ENCODE results near the gene ZNF831. TPM values are rescaled to one million over a fixed set of nuclear protein-coding genes. Genes with fewer than 3 reads are reported as not detected.

The ZNF831 gene
- total RNA-seq, 4 donors from 2014 or later: 0.16 to 1.0 (median 0.34) TPM; not detected in 1

DNA sequence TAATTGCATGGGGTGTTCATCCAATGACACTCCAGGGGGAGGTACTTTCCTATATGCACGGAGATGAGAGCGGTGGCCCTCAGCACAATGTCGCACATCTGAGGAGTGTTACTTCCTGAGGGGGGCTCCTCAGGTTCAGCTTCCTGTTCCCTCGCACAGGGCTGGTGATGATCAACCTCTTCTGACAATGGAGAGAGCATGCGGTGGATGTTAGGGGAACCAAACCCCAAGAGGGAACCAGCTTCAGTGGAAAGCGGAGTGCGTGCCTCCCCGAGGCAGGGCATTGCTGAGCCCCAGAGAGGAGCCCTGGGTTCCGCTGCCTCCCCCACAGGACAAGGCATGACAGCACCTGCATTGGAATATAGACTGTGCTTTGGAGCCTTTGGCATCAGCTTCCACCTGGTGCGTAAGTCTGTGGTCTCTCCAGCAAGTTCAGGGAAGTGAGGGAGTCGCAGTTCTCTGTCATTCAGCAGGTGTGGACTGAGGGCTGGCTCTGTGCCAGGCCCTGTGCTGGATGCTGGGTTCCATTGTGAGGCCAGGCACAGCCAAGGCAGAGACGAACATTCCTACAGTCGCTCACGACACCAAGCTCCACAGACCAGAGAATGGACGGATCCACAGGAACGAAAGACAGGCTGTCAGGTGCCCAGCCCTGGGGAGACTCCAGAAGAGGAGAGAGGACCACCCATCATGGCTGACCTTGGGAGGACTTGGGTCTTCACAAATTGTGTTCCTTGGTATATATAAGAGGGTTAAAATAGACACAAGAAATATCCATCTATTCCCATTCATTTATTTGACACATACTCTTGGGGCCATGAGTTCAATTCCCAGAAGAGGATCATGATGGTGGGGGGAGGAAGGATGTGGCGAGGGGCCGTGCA is 3.9 kb upstream of the ZNF831 start:
- DNase-seq (ENCODE audit: low spot score in 2 of 2): no peak
- H3K27ac ChIP-seq: peak overlapping the region; percentile 24
- peaks cover 16% of the 10 kb centered on the region for H3K4me1 ChIP-seq
- H3K4me3 ChIP-seq: no peak overlapping the region
- H3K9me3 ChIP-seq: no peaks in the 10 kb centered on the region
- H3K36me3 ChIP-seq: no peaks in the 10 kb centered on the region
- TF ChIP-seq CTCF (IDR thresholded peaks at IDR 0.05) (no peak), EP300 (IDR thresholded peaks at IDR 0.05) (no peak), POLR2AphosphoS5 (IDR thresholded peaks at IDR 0.05) (no peak), POLR2A (IDR thresholded peaks at IDR 0.05) (no peak)
- 52% methylated on average over 16 of the region's 18 CpGs for WGBS
- H3K27me3 ChIP-seq: peaks cover 20% of the 10 kb centered on the region

DNA sequence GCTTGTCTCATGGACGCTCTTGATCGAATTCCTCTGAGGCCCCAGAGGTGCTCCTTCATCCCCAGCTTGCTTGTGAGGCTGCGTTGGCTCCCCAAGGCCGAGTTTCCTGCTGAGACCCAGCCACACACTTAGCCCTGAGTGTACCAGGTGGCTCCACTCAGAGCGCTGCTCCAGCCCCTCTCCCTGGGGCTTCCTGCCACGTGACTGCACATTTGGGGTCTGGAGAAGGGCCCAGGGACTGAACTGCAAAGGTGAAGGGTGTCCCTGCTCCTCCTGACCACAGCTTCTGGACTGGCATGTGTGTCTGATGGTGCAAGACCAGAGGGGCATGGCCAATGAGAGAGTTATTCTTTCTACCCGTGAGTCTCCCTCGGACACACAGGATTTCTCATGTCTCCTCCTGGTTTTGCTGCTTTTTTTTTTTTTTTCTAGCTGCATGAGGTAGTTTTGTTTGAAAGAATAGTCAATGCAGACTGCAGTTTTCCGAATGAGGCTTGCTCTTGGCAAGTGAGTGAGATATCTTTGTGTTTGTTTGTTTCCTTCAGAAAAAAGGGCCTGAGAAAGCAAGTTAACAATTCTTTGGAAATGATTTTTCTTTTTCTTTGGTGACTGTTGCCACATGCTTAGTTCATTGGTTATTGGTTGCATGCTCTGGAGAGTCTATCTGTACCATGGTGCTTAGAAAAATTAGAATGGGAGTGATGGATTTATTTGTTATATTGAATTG is 3.1 kb upstream of the ZNF831 start:
- no peak for TF ChIP-seq CTCF (IDR thresholded peaks at IDR 0.05)
- no peak for TF ChIP-seq EP300 (IDR thresholded peaks at IDR 0.05)
- TF ChIP-seq POLR2A (IDR thresholded peaks at IDR 0.05): no peak
- TF ChIP-seq POLR2AphosphoS5 (IDR thresholded peaks at IDR 0.05): no peak
- DNase-seq (ENCODE audit: low spot score in 2 of 2): no peak
- WGBS: 60% methylated on average over 6 of the region's 9 CpGs
- H3K27me3 ChIP-seq: peaks cover 20% of the 10 kb centered on the region
- no peak overlapping the region for H3K4me3 ChIP-seq
- no peaks in the 10 kb centered on the region for H3K36me3 ChIP-seq
- peak overlapping the region; percentile 17 for H3K27ac ChIP-seq
- peaks cover 9% of the 10 kb centered on the region for H3K4me1 ChIP-seq
- H3K9me3 ChIP-seq: no peaks in the 10 kb centered on the region

- H3K36me3 ChIP-seq: no peaks in the 10 kb centered on the region
- no peak overlapping the region for H3K4me3 ChIP-seq
- H3K27me3 ChIP-seq: peaks cover 20% of the 10 kb centered on the region
- no peak overlapping the region for H3K27ac ChIP-seq
- no peaks in the 10 kb centered on the region for H3K9me3 ChIP-seq
- 45% methylated on average over 2 of the region's 2 CpGs for WGBS
- no peak for DNase-seq (ENCODE audit: low spot score in 2 of 2)
- TF ChIP-seq POLR2AphosphoS5 (IDR thresholded peaks at IDR 0.05): no peak
- no peak for TF ChIP-seq CTCF (IDR thresholded peaks at IDR 0.05)
- TF ChIP-seq EP300 (IDR thresholded peaks at IDR 0.05): no peak
- no peak for TF ChIP-seq POLR2A (IDR thresholded peaks at IDR 0.05)
- H3K4me1 ChIP-seq: peaks cover 9% of the 10 kb centered on the region
These were observed 1.9 kb upstream of the ZNF831 start for GRCh38 chr20:59161721-59162120.

DNA sequence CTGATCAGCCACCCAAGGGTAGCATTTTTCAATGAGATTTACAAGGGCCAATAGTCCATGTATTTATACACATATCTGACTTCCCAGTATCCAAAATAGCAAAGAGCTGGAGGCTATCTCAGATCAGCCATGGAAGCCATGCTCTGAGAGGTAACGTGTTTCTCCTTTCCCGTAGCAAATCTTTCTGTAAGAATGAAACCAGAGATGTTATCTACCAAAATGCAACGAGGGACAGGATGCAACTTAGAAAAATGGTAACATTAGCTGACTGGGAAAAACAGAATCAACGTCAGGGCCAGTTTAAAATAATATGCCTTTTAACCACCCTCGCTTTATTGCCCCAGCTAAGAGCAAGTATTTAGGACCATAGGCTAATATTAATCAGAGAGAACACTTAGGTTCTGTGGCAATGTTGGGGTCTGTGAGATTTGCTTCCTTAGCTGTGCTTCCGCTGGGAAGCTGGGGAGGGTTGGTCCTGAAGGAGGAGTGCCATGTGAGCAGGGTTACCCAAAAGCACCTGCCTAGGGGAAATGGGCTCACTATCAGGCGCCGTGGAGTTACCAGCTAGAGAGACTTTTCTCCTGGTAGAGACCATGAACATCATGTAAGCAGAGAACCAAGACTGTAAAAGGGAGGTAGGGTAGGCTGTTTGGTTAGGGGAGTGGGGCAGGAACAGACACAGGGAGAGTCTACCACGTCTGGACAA is 1.2 kb downstream of the ZNF831 start:
- WGBS: 67% methylated on average over 9 of the region's 9 CpGs
- no peak for TF ChIP-seq CTCF (IDR thresholded peaks at IDR 0.05)
- peak in 1 of 2 donors; percentile 21 for TF ChIP-seq POLR2A (IDR thresholded peaks at IDR 0.05)
- DNase-seq (ENCODE audit: low spot score in 2 of 2): no peak
- no peak overlapping the region for H3K4me3 ChIP-seq
- H3K4me1 ChIP-seq: no peaks in the 10 kb centered on the region
- H3K27me3 ChIP-seq: peaks cover 16% of the 10 kb centered on the region
- no peaks in the 10 kb centered on the region for H3K36me3 ChIP-seq
- H3K9me3 ChIP-seq: no peaks in the 10 kb centered on the region
- H3K27ac ChIP-seq: peak overlapping the region; percentile 22

Measured in suprapubic skin (tissue), 4 donors.